ENCODE data around the gene KRT73.

DNA sequence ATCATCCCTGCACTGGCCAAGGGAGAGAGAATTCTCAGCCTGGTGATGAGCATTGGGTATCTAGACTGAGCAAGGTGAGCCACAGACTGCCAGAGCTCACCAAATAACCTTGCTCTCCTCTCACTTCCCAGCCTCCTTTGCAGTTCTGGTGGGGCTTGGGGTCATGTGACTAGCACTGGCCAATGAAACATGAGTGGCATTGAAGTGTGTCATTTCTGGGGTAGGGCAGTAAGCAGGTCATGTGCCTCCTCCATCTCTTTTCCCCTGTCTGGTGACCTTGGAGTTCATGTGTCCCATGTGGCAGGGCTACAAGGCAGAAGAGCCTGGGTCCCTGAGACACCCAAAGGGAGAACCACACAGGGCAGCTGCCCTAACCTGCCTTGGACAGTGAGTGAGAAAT is 13.5 kb downstream of the KRT73 start:
- TF ChIP-seq POLR2A (IDR thresholded peaks at IDR 0.05), result no peak
- TF ChIP-seq, protein P1, sequence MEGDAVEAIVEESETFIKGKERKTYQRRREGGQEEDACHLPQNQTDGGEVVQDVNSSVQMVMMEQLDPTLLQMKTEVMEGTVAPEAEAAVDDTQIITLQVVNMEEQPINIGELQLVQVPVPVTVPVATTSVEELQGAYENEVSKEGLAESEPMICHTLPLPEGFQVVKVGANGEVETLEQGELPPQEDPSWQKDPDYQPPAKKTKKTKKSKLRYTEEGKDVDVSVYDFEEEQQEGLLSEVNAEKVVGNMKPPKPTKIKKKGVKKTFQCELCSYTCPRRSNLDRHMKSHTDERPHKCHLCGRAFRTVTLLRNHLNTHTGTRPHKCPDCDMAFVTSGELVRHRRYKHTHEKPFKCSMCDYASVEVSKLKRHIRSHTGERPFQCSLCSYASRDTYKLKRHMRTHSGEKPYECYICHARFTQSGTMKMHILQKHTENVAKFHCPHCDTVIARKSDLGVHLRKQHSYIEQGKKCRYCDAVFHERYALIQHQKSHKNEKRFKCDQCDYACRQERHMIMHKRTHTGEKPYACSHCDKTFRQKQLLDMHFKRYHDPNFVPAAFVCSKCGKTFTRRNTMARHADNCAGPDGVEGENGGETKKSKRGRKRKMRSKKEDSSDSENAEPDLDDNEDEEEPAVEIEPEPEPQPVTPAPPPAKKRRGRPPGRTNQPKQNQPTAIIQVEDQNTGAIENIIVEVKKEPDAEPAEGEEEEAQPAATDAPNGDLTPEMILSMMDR (IDR thresholded peaks at IDR 0.05), result no peak

Data from transverse colon (tissue), 3 donors.